Measurements from ENCODE around the gene BZW1. TPM values are rescaled to one million over a fixed set of nuclear protein-coding genes. Genes with fewer than 3 reads are reported as not detected.

BZW1 gene
- polyA plus RNA-seq (297 to 402 TPM (median 326 TPM) in 3 replicates), polyA minus RNA-seq (283 to 517 TPM (median 357 TPM) in 3 replicates)
- polyA plus RNA-seq (2011; ENCODE audit: low read depth): 552 TPM
- polyA plus RNA-seq (2011; cell fraction: cytosol; rRNA removed): 254 and 501 TPM in 2 replicates
- 251 and 289 TPM in 2 replicates for polyA plus RNA-seq (2011; cell fraction: nucleus; rRNA removed)
- polyA plus RNA-seq (2012; ENCODE audit: low replicate concordance): 318 and 409 TPM in 2 replicates
- 315 TPM for polyA minus RNA-seq (2011; cell fraction: cytosol; rRNA and poly(A)+ RNA removed)
- polyA minus RNA-seq (2011; cell fraction: nucleus; rRNA and poly(A)+ RNA removed): 128 and 247 TPM in 2 replicates

DNA sequence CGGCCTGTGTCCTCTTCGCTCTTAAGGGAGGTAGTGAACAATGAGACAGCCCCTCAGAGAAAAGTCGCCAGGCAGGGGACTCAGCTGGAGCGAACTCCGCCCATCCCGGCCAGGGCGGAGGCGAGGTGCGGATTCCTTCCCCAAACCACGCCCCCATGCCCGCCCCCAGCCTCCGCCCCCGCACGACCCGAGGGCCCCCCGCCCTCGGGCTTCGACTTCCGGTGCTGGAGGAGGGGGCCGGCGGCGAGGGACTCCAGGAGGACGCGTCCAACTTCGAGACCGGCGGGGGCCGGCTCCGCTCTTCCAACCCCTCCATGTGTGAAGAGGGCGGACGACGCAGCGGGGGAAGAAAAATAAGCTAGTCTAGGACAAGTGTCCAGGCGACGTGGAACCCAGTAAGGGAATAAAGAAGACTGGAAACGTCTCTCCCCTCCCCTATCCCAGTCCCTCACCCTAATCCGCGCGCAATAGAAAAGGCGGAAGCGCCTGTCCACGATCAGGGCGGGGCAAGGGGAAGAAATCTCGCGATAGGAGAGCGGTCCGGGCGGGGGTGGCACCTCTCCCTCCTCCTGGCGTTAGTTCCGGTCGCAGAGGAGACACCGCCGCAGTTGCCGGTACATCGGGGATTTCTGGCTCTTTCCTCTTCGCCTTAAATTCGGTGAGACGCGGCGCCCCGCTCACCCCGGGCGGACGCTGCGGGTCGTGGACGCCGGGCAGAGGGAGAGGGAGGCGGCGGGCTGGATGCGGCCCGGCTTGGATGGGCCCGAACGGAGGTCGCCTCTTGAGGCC is at the start of gene BZW1:
Gene BZW1 (plus strand): TSS at position 578 of the 789 bp plus-strand sequence. CDS start 1,308 bp downstream, outside the sequence.
- peaks cover 14 to 23% of the 10 kb centered on the region in 2 experiments for H3K36me3 ChIP-seq (ENCODE audit: control insufficient read depth in 2 of 2, extremely low read depth in 1 of 2, insufficient read depth in 2 of 2, low read length in 2 of 2)
- H3K4me3 ChIP-seq (ENCODE audit: control insufficient read depth in 2 of 3, extremely low read depth in 1 of 3, insufficient read depth in 2 of 3, low read depth in 1 of 3, low read length in 3 of 3): peak within 1 kb of the TSS; percentile 73 to 99 (median 88)
- dilution Hi-C loops (cut with MboI; ENCODE audit: extremely low pct_ligation_motif_present, low sequenced_read_pairs): no loop called here
- H3K79me2 ChIP-seq (ENCODE audit: control insufficient read depth, insufficient read depth, low read length): peaks cover 46% of the 10 kb centered on the region
- H3K4me2 ChIP-seq (ENCODE audit: control insufficient read depth, extremely low read depth, insufficient read depth, low read depth, low read length): peak within 1 kb of the TSS; percentile 97
- peak within 1 kb of the TSS; percentile 98 for H3K27ac ChIP-seq (ENCODE audit: control insufficient read depth, insufficient read depth, low read length)
- no peaks in the 10 kb centered on the region for H3K27me3 ChIP-seq (ENCODE audit: control insufficient read depth, extremely low read depth, insufficient read depth, low read length)
- no peak for TF ChIP-seq EZH2 (IDR thresholded peaks at IDR 0.05; ENCODE audit: low read length)
- H2AFZ ChIP-seq (ENCODE audit: control insufficient read depth, low read length): peak within 1 kb of the TSS; percentile 90
- peaks cover 24% of the 10 kb centered on the region for H3K4me1 ChIP-seq (ENCODE audit: control insufficient read depth, extremely low read depth, insufficient read depth, low read length)
- DNase-seq (ENCODE audit: low read depth, low spot score) (peak; percentile 75), FAIRE-seq (peak; percentile 36)
- no peaks in the 10 kb centered on the region for H3K9me1 ChIP-seq (ENCODE audit: control insufficient read depth, extremely low read depth, insufficient read depth, low read length)
- H4K20me1 ChIP-seq (ENCODE audit: control insufficient read depth, extremely low read depth, insufficient read depth, low read length): peaks cover 13% of the 10 kb centered on the region
- no peaks in the 10 kb centered on the region for H3K9me3 ChIP-seq (ENCODE audit: control insufficient read depth, low read depth, low read length)
- peak within 1 kb of the TSS; percentile 98 for H3K9ac ChIP-seq (ENCODE audit: control insufficient read depth, extremely low read depth, insufficient read depth, low read length)

DNA sequence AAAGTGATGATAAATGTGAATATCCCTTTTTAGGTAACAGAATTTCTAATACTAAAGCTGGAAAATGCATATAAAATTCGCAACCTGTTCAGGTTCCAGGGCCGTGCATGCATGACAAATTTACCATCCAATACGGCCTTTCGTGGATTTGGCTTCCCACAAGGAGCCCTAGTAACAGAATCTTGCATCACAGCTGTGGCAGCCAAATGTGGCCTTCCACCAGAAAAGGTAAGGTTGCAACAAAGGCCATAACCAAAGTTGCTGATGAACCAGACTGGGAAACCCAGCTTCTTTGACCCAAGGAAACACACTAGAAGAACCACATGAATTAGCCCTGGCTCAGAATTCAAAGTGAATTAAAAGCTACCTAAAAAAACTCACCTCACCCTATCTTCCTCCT is 49.6 kb upstream of the BZW1 start:
- Histone ChIP-seq H3K9me1 (ENCODE audit: control insufficient read depth, extremely low read depth, insufficient read depth, low read length) (no peaks in the 10 kb centered on the region), H3K27me3 (ENCODE audit: control insufficient read depth, extremely low read depth, insufficient read depth, low read length) (no peaks in the 10 kb centered on the region), H4K20me1 (ENCODE audit: control insufficient read depth, extremely low read depth, insufficient read depth, low read length) (no peaks in the 10 kb centered on the region), H3K27ac (ENCODE audit: control insufficient read depth, insufficient read depth, low read length) (no peak overlapping the region), H3K79me2 (ENCODE audit: control insufficient read depth, insufficient read depth, low read length) (no peaks in the 10 kb centered on the region), H3K4me3 (ENCODE audit: control insufficient read depth in 2 of 3, extremely low read depth in 1 of 3, insufficient read depth in 2 of 3, low read depth in 1 of 3, low read length in 3 of 3) (no peak overlapping the region), H2AFZ (ENCODE audit: control insufficient read depth, low read length) (no peak overlapping the region), H3K9ac (ENCODE audit: control insufficient read depth, extremely low read depth, insufficient read depth, low read length) (no peak overlapping the region), H3K36me3 (ENCODE audit: control insufficient read depth in 2 of 2, extremely low read depth in 1 of 2, insufficient read depth in 2 of 2, low read length in 2 of 2) (no peaks in the 10 kb centered on the region), H3K4me2 (ENCODE audit: control insufficient read depth, extremely low read depth, insufficient read depth, low read depth, low read length) (no peak overlapping the region), H3K4me1 (ENCODE audit: control insufficient read depth, extremely low read depth, insufficient read depth, low read length) (peaks cover 61% of the 10 kb centered on the region), H3K9me3 (ENCODE audit: control insufficient read depth, low read depth, low read length) (no peaks in the 10 kb centered on the region)
- DNase-seq (ENCODE audit: low read depth, low spot score) (no peak), FAIRE-seq (no peak)
- TF ChIP-seq, protein P1, sequence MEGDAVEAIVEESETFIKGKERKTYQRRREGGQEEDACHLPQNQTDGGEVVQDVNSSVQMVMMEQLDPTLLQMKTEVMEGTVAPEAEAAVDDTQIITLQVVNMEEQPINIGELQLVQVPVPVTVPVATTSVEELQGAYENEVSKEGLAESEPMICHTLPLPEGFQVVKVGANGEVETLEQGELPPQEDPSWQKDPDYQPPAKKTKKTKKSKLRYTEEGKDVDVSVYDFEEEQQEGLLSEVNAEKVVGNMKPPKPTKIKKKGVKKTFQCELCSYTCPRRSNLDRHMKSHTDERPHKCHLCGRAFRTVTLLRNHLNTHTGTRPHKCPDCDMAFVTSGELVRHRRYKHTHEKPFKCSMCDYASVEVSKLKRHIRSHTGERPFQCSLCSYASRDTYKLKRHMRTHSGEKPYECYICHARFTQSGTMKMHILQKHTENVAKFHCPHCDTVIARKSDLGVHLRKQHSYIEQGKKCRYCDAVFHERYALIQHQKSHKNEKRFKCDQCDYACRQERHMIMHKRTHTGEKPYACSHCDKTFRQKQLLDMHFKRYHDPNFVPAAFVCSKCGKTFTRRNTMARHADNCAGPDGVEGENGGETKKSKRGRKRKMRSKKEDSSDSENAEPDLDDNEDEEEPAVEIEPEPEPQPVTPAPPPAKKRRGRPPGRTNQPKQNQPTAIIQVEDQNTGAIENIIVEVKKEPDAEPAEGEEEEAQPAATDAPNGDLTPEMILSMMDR (optimal IDR thresholded peaks at IDR 0.05 in 1 of 3, IDR thresholded peaks at IDR 0.05 in 1 of 3, conservative IDR thresholded peaks at IDR 0.05 in 1 of 3; ENCODE audit: extremely low read depth in 1 of 3, insufficient read depth in 2 of 3, low read length in 3 of 3): no peak
- TF ChIP-seq EZH2 (IDR thresholded peaks at IDR 0.05; ENCODE audit: low read length): no peak
- dilution Hi-C loops (cut with MboI; ENCODE audit: extremely low pct_ligation_motif_present, low sequenced_read_pairs): no loop called here
